Astrocyte of the cerebellum (primary cell): ENCODE data around the gene ZC2HC1C.

ENCODE experiments used
- DNase-seq: peaks from one replicate; pipeline ENCODE4 v3.0.0-alpha.2; 2011; ENCODE audit warnings: low read depth
- H3K4me3 ChIP-seq: 2 replicates; pipeline ENCODE4 v1.5.1; 2011; ENCODE audit warnings: mild to moderate bottlenecking, low read depth, low read length, moderate library complexity
- CTCF ChIP-seq: IDR thresholded peaks from 2 replicates; pipeline ENCODE4 v1.5.1; 2012; ENCODE audit warnings: low read length, low read depth, moderate library complexity, mild to moderate bottlenecking; ENCODE audit errors: missing control alignments
- in situ Hi-C: cut with HindIII; loops from 2 replicates; pipeline ENCODE4 v1.10.0; 2017; ENCODE audit warnings: low sequenced_read_pairs

ZC2HC1C gene

GRCh38 chr14:75101491-75101890 is 32.0 kb downstream of the ZC2HC1C start:
- in situ Hi-C loops, result no loop called here
- no peak for TF ChIP-seq CTCF
- no peak overlapping the region for H3K4me3 ChIP-seq
- DNase-seq, result no peak

- no peak for TF ChIP-seq CTCF
- H3K4me3 ChIP-seq, result no peak overlapping the region
- no peak for DNase-seq
- in situ Hi-C loops, result no loop called here
Measured at GRCh38 chr14:75107186-75107585, 37.7 kb downstream of the ZC2HC1C start.

DNA sequence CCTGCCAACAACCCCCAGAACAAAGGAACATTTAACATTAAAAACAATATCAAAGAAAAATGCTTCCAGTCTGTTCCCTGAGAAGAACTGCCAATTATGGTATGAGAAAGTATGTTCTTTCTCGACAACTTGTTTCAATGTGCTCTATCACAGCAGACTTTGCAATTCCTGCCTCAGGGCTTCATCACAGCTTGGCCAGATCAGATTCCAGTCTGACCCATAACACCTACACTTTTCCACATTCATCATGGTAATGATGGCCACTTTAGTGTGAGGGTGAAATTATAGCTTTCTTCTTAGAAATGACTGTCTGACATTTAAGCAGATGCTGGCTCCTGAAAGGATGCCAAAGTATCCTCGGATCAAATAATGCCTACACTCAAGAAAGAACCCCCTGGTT is 40.4 kb downstream of the ZC2HC1C start:
- no peak for TF ChIP-seq CTCF

GRCh38 chr14:75113932-75114539 is 44.6 kb downstream of the ZC2HC1C start:
- in situ Hi-C loops, result no loop called here

More for the DNA sequence above, 40.4 kb downstream of the ZC2HC1C start:
- no peak for DNase-seq
- no peak overlapping the region for H3K4me3 ChIP-seq
- in situ Hi-C loops, result no loop called here

GRCh38 chr14:75119056-75119455 is 49.6 kb downstream of the ZC2HC1C start:
- in situ Hi-C loops, result no loop called here
- no peak for DNase-seq

More at GRCh38 chr14:75113932-75114539, 44.6 kb downstream of the ZC2HC1C start:
- no peak for DNase-seq
- no peak overlapping the region for H3K4me3 ChIP-seq
- no peak for TF ChIP-seq CTCF

GRCh38 chr14:75120541-75121291 is 51.3 kb downstream of the ZC2HC1C start:
- no peak overlapping the region for H3K4me3 ChIP-seq
- in situ Hi-C loops, result no loop called here
- no peak for TF ChIP-seq CTCF
- no peak for DNase-seq

More at GRCh38 chr14:75119056-75119455, 49.6 kb downstream of the ZC2HC1C start:
- no peak overlapping the region for H3K4me3 ChIP-seq
- TF ChIP-seq CTCF, result no peak
